Uterus (tissue), 4 donors: Measurements from ENCODE around the gene FOXA2. TPM values are rescaled to one million over a fixed set of nuclear protein-coding genes. Genes with fewer than 3 reads are reported as not detected.
A peak's percentile ranks its signal among the peaks of the same experiment; 100 is the strongest.

ENCODE experiments used
- DNase-seq, 2 donors: peaks; one replicate each; pipeline ENCODE4 v3.0.0-alpha.2; 2019 to 2020
- H3K27ac ChIP-seq, 2 donors: fragments of 200-600 bp; sonication (generic); 1 replicate in 1 of 2; 2 replicates in 1 of 2; pipeline ENCODE4 v1.5.1; 2016 to 2018
- H3K27me3 ChIP-seq, 2 donors: fragments of 200-600 bp; sonication (generic); one replicate each; pipeline ENCODE4 v1.5.1; 2018 to 2019; ENCODE audit warnings: control low read depth in 1 of 2
- H3K36me3 ChIP-seq, 2 donors: fragments of 200-600 bp; sonication (generic); one replicate each; pipeline ENCODE4 v1.5.1; 2019; ENCODE audit warnings: control low read depth in 1 of 2
- H3K4me1 ChIP-seq, 2 donors: fragments of 200-600 bp; sonication (generic); one replicate each; pipeline ENCODE4 v1.5.1; 2018 to 2019; ENCODE audit warnings: control low read depth in 1 of 2
- H3K4me3 ChIP-seq, 2 donors: fragments of 200-600 bp; sonication (generic); 1 replicate in 1 of 2; 2 replicates in 1 of 2; pipeline ENCODE4 v1.5.1; 2018 to 2019; ENCODE audit warnings: mild to moderate bottlenecking in 1 of 2
- H3K9me3 ChIP-seq, 2 donors: fragments of 200-600 bp; sonication (generic); one replicate each; pipeline ENCODE4 v1.5.1; 2019; ENCODE audit warnings: control low read depth in 1 of 2
- POLR2A ChIP-seq, 2 donors: fragments of 450-650 bp; IDR thresholded peaks; one replicate each; pipeline ENCODE4 v1.6.1; 2016; ENCODE audit warnings: antibody characterized with exemption in 2 of 2, mild to moderate bottlenecking in 1 of 2, moderate library complexity in 1 of 2
- intact Hi-C: fragments of 100-400 bp; cut with DNase I; formaldehyde crosslinking; loops from one replicate; pipeline ENCODE4 v1.15.1; 2023; ENCODE audit warnings: low total_unique reads
- total RNA-seq, 4 donors: library from RNA; depleted of rRNA in 3 of 4; stranded (reverse); fragments of >200 nt in 3 of 4; gene quantifications; one replicate each; pipeline versions ENCODE4 v1.1.0 to v1.2.4, GENCODE V29; 2014 to 2023
- TF ChIP-seq, protein P1 (sequence below), 4 experiments: fragments of 200-600 bp in 2 of 4; fragments of 450-650 bp in 2 of 4; sonication (generic) in 2 of 4; IDR thresholded peaks; one replicate each; pipeline ENCODE4 v1.5.1; 2016 to 2019; ENCODE audit warnings: antibody characterized with exemption in 4 of 4, mild to moderate bottlenecking in 2 of 4, moderate library complexity in 1 of 4
- donor health status: DM: yes; HTN: yes; CAD: no.

Gene FOXA2
- under 1 TPM in 1 of 4 donors, not detected in 3; 0.14 TPM for total RNA-seq

DNA sequence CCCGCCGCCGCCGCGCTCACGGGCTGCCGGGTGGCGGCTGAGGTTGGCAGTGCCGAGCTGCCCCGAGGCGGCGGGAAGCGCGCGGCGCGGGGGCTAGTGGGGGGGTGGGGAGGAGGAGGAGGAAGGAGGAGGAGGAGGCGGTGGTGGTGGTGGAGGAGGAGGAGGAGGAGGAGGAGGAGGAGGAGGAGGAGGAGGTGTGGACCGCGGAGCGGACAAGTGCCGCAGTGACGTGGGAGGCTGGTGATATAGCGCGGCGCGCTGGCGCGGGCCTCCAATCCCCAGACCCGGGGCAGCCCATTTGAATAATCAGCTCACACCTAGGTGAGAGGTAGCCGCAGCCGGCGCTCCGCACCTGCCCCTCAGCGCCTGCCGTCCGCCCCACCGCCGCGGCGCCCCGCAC is at the start of gene FOXA2:
TSS of gene FOXA2 (minus strand) at position 51 of the 400 bp plus-strand sequence. CDS start 294 bp downstream, outside the sequence.
- Histone ChIP-seq H3K4me3 (no peak within 1 kb of the TSS), H3K9me3 (no peaks in the 10 kb centered on the region), H3K27me3 (peaks cover 0 to 63% of the 10 kb centered on the region in 2 donors), H3K36me3 (no peaks in the 10 kb centered on the region), H3K4me1 (peaks cover 0 to 6% of the 10 kb centered on the region in 2 donors), H3K27ac (no peak within 1 kb of the TSS)
- intact Hi-C loops = no loop called here
- no peak for DNase-seq
- TF ChIP-seq, protein P1, sequence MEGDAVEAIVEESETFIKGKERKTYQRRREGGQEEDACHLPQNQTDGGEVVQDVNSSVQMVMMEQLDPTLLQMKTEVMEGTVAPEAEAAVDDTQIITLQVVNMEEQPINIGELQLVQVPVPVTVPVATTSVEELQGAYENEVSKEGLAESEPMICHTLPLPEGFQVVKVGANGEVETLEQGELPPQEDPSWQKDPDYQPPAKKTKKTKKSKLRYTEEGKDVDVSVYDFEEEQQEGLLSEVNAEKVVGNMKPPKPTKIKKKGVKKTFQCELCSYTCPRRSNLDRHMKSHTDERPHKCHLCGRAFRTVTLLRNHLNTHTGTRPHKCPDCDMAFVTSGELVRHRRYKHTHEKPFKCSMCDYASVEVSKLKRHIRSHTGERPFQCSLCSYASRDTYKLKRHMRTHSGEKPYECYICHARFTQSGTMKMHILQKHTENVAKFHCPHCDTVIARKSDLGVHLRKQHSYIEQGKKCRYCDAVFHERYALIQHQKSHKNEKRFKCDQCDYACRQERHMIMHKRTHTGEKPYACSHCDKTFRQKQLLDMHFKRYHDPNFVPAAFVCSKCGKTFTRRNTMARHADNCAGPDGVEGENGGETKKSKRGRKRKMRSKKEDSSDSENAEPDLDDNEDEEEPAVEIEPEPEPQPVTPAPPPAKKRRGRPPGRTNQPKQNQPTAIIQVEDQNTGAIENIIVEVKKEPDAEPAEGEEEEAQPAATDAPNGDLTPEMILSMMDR (IDR thresholded peaks at IDR 0.05) = no peak
- peak in 1 of 2 donors; percentile 36 for TF ChIP-seq POLR2A (IDR thresholded peaks at IDR 0.05)

DNA sequence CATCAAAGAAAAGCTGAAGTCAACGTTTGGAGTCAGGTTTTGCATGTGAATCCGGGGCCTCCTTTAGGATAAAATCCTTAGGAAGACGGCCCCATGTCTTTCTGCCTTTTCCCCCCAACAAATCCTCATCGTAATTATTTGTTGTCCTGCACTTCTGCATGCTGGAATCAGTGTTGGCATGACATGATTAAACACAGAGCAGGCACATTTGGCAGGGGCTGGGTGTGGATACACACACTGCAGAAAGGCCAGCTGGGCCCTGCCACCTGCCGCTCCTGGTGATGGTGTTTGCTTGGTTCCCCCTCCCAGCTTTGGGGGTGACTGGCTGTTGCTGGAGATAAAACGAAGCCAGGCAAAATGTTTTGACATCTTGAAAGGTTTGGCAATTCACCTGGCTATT is 46.3 kb upstream of the FOXA2 start:
- no peak for TF ChIP-seq POLR2A (IDR thresholded peaks at IDR 0.05)
- TF ChIP-seq, protein P1 (IDR thresholded peaks at IDR 0.05) = no peak
- no peaks in the 10 kb centered on the region for H3K4me1 ChIP-seq
- H3K36me3 ChIP-seq = no peaks in the 10 kb centered on the region
- H3K27ac ChIP-seq = no peak overlapping the region
- intact Hi-C loops = no loop called here
- no peak overlapping the region for H3K4me3 ChIP-seq
- H3K27me3 ChIP-seq = no peaks in the 10 kb centered on the region
- no peaks in the 10 kb centered on the region for H3K9me3 ChIP-seq
- DNase-seq = no peak

DNA sequence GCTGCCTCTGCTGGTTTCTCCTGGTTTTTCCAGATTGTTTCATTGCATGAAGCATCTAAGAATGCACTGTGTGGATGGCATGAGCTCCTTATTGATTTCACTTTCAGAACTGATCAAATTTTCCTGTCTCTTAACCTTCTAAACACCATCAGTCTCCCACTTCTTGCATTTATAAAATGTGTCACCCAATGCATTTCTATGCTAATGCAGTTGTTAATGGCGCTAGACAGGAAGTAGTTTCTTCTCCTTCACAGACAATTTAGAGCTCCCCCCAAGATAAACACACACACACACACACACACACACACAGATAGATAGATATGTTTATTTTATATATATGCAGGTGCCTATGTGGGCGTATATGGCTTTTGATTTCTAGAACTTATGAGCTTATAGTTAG is 45.6 kb upstream of the FOXA2 start:
- H3K4me1 ChIP-seq = no peaks in the 10 kb centered on the region
- H3K27ac ChIP-seq = no peak overlapping the region
- DNase-seq = no peak
- no peak overlapping the region for H3K4me3 ChIP-seq
- no peaks in the 10 kb centered on the region for H3K27me3 ChIP-seq
- TF ChIP-seq POLR2A (IDR thresholded peaks at IDR 0.05) = no peak
- TF ChIP-seq, protein P1 (IDR thresholded peaks at IDR 0.05) = no peak
- no peaks in the 10 kb centered on the region for H3K9me3 ChIP-seq
- intact Hi-C loops = no loop called here
- no peaks in the 10 kb centered on the region for H3K36me3 ChIP-seq

DNA sequence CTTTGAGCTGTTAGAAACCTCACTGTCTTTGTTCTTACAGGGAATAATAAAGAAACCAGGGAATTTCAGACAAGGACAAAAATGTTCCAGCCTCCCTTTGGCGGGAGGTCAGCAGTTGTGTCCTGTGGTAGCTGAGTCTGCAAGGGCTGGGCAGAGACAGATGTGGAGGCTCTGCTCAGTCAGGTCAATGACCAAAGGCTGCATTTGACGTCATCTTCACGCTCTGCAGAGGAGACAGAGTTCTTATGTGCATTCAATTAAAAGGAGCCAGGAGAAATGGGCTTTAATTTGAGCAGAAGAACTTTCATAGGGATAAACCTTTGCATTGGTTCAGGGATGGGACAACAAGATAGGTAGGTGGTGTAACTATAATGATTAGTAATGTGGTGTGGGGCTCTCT is 45.1 kb upstream of the FOXA2 start:
- DNase-seq = no peak
- TF ChIP-seq, protein P1 (IDR thresholded peaks at IDR 0.05) = no peak
- H3K4me3 ChIP-seq = no peak overlapping the region
- no peaks in the 10 kb centered on the region for H3K36me3 ChIP-seq
- no peak overlapping the region for H3K27ac ChIP-seq
- no peaks in the 10 kb centered on the region for H3K9me3 ChIP-seq
- no peaks in the 10 kb centered on the region for H3K27me3 ChIP-seq
- intact Hi-C loops = no loop called here
- H3K4me1 ChIP-seq = no peaks in the 10 kb centered on the region

DNA sequence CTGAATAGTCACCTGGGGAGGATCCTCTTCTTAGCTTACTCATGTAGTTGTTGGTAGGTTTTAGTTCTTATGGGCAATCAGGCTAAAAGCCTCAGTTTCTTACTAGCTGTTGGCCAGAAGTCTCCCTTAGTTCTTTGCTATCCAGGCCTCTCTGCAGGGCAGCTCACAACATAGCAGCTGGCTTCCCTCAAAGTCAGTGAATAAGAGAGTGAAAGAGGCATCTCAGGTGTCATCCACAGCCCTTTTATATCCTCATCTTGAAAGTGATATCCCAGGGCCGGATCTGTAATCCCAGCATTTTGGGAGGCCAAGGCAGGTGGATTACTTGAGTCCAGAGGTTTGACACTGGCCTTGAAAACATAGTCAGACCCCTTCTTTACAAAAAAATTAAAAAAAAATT is 42.1 kb upstream of the FOXA2 start:
- intact Hi-C loops = no loop called here
- Histone ChIP-seq H3K36me3 (no peaks in the 10 kb centered on the region), H3K27ac (no peak overlapping the region), H3K4me1 (no peaks in the 10 kb centered on the region), H3K9me3 (no peaks in the 10 kb centered on the region), H3K27me3 (no peaks in the 10 kb centered on the region), H3K4me3 (no peak overlapping the region)
- no peak for DNase-seq
- no peak for TF ChIP-seq POLR2A (IDR thresholded peaks at IDR 0.05)
- TF ChIP-seq, protein P1 (IDR thresholded peaks at IDR 0.05) = no peak
